Activated T-cell treated with anti-CD3 and anti-CD28 coated beads for 24 hours (primary cell): ENCODE data around the gene ADH1B.
"Not testable (repeated sequence)": the region's sequence is repeated elsewhere in the genome, so short reads cannot be mapped to it uniquely, and the experiment has no call there.

ENCODE experiments used
- DNase-seq: peaks from one replicate; pipeline ENCODE4 v3.0.0-alpha.2; 2020; ENCODE audit warnings: low read depth

Gene ADH1B

GRCh38 chr4:99321241-99322191 is at the start of gene ADH1B:
ADH1B (minus strand) TSS chr4:99321401; CDS start chr4:99321331, 70 bp downstream.
- DNase-seq: no peak

- DNase-seq: not testable (repeated sequence)
Measured at GRCh38 chr4:99367817-99368216, 46.6 kb upstream of the ADH1B start.

GRCh38 chr4:99366491-99366890 is 45.3 kb upstream of the ADH1B start:
- no peak for DNase-seq

- DNase-seq: no peak
Measured at GRCh38 chr4:99362768-99363167, 41.6 kb upstream of the ADH1B start.

- no peak for DNase-seq
Measured at GRCh38 chr4:99361899-99362275, 40.7 kb upstream of the ADH1B start.

GRCh38 chr4:99361268-99361898 is 40.2 kb upstream of the ADH1B start:
- DNase-seq: no peak

GRCh38 chr4:99359480-99360204 is 38.4 kb upstream of the ADH1B start:
- no peak for DNase-seq

- DNase-seq: no peak
Measured at GRCh38 chr4:99357948-99358347, 36.7 kb upstream of the ADH1B start.

GRCh38 chr4:99356992-99357391 is 35.8 kb upstream of the ADH1B start:
- DNase-seq: no peak

GRCh38 chr4:99356149-99356548 is 34.9 kb upstream of the ADH1B start:
- DNase-seq: not testable (repeated sequence)

GRCh38 chr4:99352602-99353537 is 31.7 kb upstream of the ADH1B start, which contains the start of gene ADH1C:
ADH1C (minus strand) TSS chr4:99352746; CDS start chr4:99352675, 71 bp downstream.
- DNase-seq: no peak

- no peak for DNase-seq
Measured at GRCh38 chr4:99351487-99351886, 30.3 kb upstream of the ADH1B start.

GRCh38 chr4:99349338-99349737 is 28.1 kb upstream of the ADH1B start:
- no peak for DNase-seq

- DNase-seq: not testable (repeated sequence)
Measured at GRCh38 chr4:99342624-99343023, 21.4 kb upstream of the ADH1B start.

- no peak for DNase-seq
Measured at GRCh38 chr4:99341426-99341825, 20.2 kb upstream of the ADH1B start.

GRCh38 chr4:99339172-99339571 is 18.0 kb upstream of the ADH1B start:
- DNase-seq: no peak

GRCh38 chr4:99336553-99336952 is 15.4 kb upstream of the ADH1B start:
- DNase-seq: no peak

GRCh38 chr4:99334880-99335279 is 13.7 kb upstream of the ADH1B start:
- no peak for DNase-seq

GRCh38 chr4:99330648-99331047 is 9.4 kb upstream of the ADH1B start:
- DNase-seq: no peak

- no peak for DNase-seq
Measured at GRCh38 chr4:99329876-99330275, 8.7 kb upstream of the ADH1B start.

- no peak for DNase-seq
Measured at GRCh38 chr4:99324979-99325378, 3.8 kb upstream of the ADH1B start.
